Esophagus muscularis mucosa (tissue), 4 donors: ENCODE results near the gene VKORC1. TPM values are rescaled to one million over a fixed set of nuclear protein-coding genes. Genes with fewer than 3 reads are reported as not detected.
A peak's percentile ranks its signal among the peaks of the same experiment; 100 is the strongest.

Experiments
- DNase-seq: peaks from one replicate; pipeline ENCODE4 v3.0.0-alpha.2; 2017; ENCODE audit errors: extremely low spot score
- H3K27ac ChIP-seq, 4 donors: fragments of 200-600 bp; sonication (generic); replicated peaks in 1 of 4; 1 replicate in 3 of 4; 2 replicates in 1 of 4; pipeline ENCODE4 v1.5.1; 2016 to 2019; ENCODE audit warnings: mild to moderate bottlenecking in 1 of 4
- H3K27me3 ChIP-seq, 4 donors: fragments of 200-600 bp; sonication (generic); one replicate each; pipeline versions ENCODE4 v1.5.1 to v1.6.0; 2016 to 2019
- H3K36me3 ChIP-seq, 4 donors: fragments of 200-600 bp; sonication (generic); one replicate each; pipeline ENCODE4 v1.5.1; 2016 to 2019
- H3K4me1 ChIP-seq, 4 donors: fragments of 200-600 bp; sonication (generic); one replicate each; pipeline ENCODE4 v1.5.1; 2016 to 2019
- H3K4me3 ChIP-seq, 4 donors: fragments of 200-600 bp; sonication (generic); 1 replicate in 2 of 4; 2 replicates in 2 of 4; pipeline ENCODE4 v1.5.1; 2016 to 2019; ENCODE audit warnings: mild to moderate bottlenecking in 4 of 4, moderate library complexity in 1 of 4
- H3K9me3 ChIP-seq, 4 donors: fragments of 200-600 bp; sonication (generic); 1 replicate in 3 of 4; 2 replicates in 1 of 4; pipeline ENCODE4 v1.5.1; 2016 to 2019
- CTCF ChIP-seq, 3 experiments: fragments of 200-600 bp in 2 of 3; fragments of 450-650 bp in 1 of 3; sonication (generic) in 2 of 3; IDR thresholded peaks; one replicate each; pipeline ENCODE4 v1.5.1; 2017 to 2019; ENCODE audit warnings: antibody characterized with exemption in 3 of 3, mild to moderate bottlenecking in 2 of 3, moderate library complexity in 1 of 3
- EP300 ChIP-seq: sonication (generic); formaldehyde crosslinking; IDR thresholded peaks from one replicate; pipeline ENCODE4 v1.6.1; 2017; ENCODE audit warnings: antibody characterized with exemption
- POLR2A ChIP-seq: fragments of 450-650 bp; IDR thresholded peaks from one replicate; pipeline ENCODE4 v1.6.1; 2017; ENCODE audit warnings: antibody characterized with exemption, moderate library complexity, mild to moderate bottlenecking, low read depth
- POLR2AphosphoS5 ChIP-seq, 2 donors: sonication (generic); formaldehyde crosslinking; IDR thresholded peaks; one replicate each; pipeline ENCODE4 v1.6.1; 2017; ENCODE audit warnings: antibody characterized with exemption in 2 of 2
- WGBS: methylation state at CpG from one replicate; pipeline ENCODE4 v1.1.5; 2018; 5-methylcytosine and 5-hydroxymethylcytosine counted together
- intact Hi-C: fragments of 100-400 bp; cut with DNase I; formaldehyde crosslinking; loops from one replicate; pipeline ENCODE4 v1.15.1; 2023
- total RNA-seq, 4 donors: library from RNA; depleted of rRNA; stranded (reverse); fragments of >200 nt; gene quantifications; one replicate each; pipeline versions ENCODE4 v1.1.0 to v1.2.1, GENCODE V29; 2016

The VKORC1 gene
- total RNA-seq, 4 donors from 2014 or later, result 81.4 to 122 (median 108) TPM

- Histone ChIP-seq H3K4me1 (peaks cover 29 to 44% (median 40%) of the 10 kb centered on the region in 4 donors), H3K27me3 (no peaks in the 10 kb centered on the region), H3K27ac (peak overlapping the region in 2 of 4 donors; percentile 88 to 90), H3K9me3 (no peaks in the 10 kb centered on the region), H3K4me3 (peak overlapping the region in 1 of 4 donors; percentile 90), H3K36me3 (peaks cover 25 to 43% (median 40%) of the 10 kb centered on the region in 4 donors)
- no peak for TF ChIP-seq POLR2AphosphoS5 (IDR thresholded peaks at IDR 0.05)
- no peak for TF ChIP-seq POLR2A
- no peak for TF ChIP-seq CTCF (IDR thresholded peaks at IDR 0.05)
- TF ChIP-seq EP300, result no peak
- no peak for DNase-seq
- intact Hi-C loops, result loop anchor here (5.0 kb wide), 1 partner anchor 33 kb away; no protein-coding TSS in a partner anchor
- WGBS, result 86% methylated on average over 8 of the region's 12 CpGs
Measured at GRCh38 chr16:31109622-31110021, 15.0 kb upstream of the VKORC1 start.

- Histone ChIP-seq H3K4me3 (peak overlapping the region; percentile 89 to 98 (median 91)), H3K9me3 (no peaks in the 10 kb centered on the region), H3K4me1 (peaks cover 29 to 44% (median 40%) of the 10 kb centered on the region in 4 donors), H3K27me3 (no peaks in the 10 kb centered on the region), H3K36me3 (peaks cover 25 to 43% (median 40%) of the 10 kb centered on the region in 4 donors), H3K27ac (peak overlapping the region; percentile 88 to 93 (median 91))
- intact Hi-C loops, result loop anchor here (5.0 kb wide), 1 partner anchor 33 kb away; no protein-coding TSS in a partner anchor
- no peak for DNase-seq
- 48% methylated on average over 37 of the region's 57 CpGs for WGBS
- no peak for TF ChIP-seq EP300
- TF ChIP-seq POLR2AphosphoS5 (IDR thresholded peaks at IDR 0.05), result no peak
- no peak for TF ChIP-seq CTCF (IDR thresholded peaks at IDR 0.05)
- no peak for TF ChIP-seq POLR2A
Measured at GRCh38 chr16:31108794-31109558, 14.4 kb upstream of the VKORC1 start.

- Histone ChIP-seq H3K27me3 (no peaks in the 10 kb centered on the region), H3K27ac (peak within 1 kb of the TSS; percentile 88 to 93 (median 91)), H3K9me3 (no peaks in the 10 kb centered on the region), H3K4me1 (peaks cover 29 to 37% (median 35%) of the 10 kb centered on the region in 4 donors), H3K36me3 (peaks cover 25 to 42% (median 39%) of the 10 kb centered on the region in 4 donors), H3K4me3 (peak within 1 kb of the TSS; percentile 89 to 98 (median 91))
- no peak for DNase-seq
- TF ChIP-seq POLR2A, result peak; percentile 63
- no peak for TF ChIP-seq EP300
- no peak for TF ChIP-seq CTCF (IDR thresholded peaks at IDR 0.05)
- peak; percentile 83 for TF ChIP-seq POLR2AphosphoS5 (IDR thresholded peaks at IDR 0.05)
- intact Hi-C loops, result loop anchor here (5.0 kb wide), 1 partner anchor 34 kb away; no protein-coding TSS in a partner anchor
- WGBS, result 14% methylated on average over 18 of the region's 68 CpGs
Measured at GRCh38 chr16:31108035-31108793, 13.6 kb upstream of the VKORC1 start, which contains the start of gene BCKDK. BCKDK (plus strand) TSS chr16:31108386; CDS start chr16:31109224, 838 bp downstream.

- TF ChIP-seq POLR2A (no peak), CTCF (IDR thresholded peaks at IDR 0.05) (no peak), EP300 (no peak), POLR2AphosphoS5 (IDR thresholded peaks at IDR 0.05) (no peak)
- peak overlapping the region in 2 of 4 donors; percentile 88 to 93 for H3K27ac ChIP-seq
Measured at GRCh38 chr16:31107465-31107867, 12.9 kb upstream of the VKORC1 start.

More at GRCh38 chr16:31107465-31107867, 12.9 kb upstream of the VKORC1 start:
- H3K4me3 ChIP-seq, result no peak overlapping the region
- no peaks in the 10 kb centered on the region for H3K27me3 ChIP-seq
- intact Hi-C loops, result loop anchor here (5.0 kb wide), 1 partner anchor 35 kb away; no protein-coding TSS in a partner anchor
- peaks cover 28 to 33% (median 29%) of the 10 kb centered on the region in 4 donors for H3K4me1 ChIP-seq
- 88% methylated on average over 6 of the region's 6 CpGs for WGBS
- DNase-seq, result no peak
- peaks cover 25 to 34% (median 33%) of the 10 kb centered on the region in 4 donors for H3K36me3 ChIP-seq
- H3K9me3 ChIP-seq, result no peaks in the 10 kb centered on the region
